ENCODE results near the gene DGKE. TPM values are rescaled to one million over a fixed set of nuclear protein-coding genes. Genes with fewer than 3 reads are reported as not detected.

Gene DGKE
- total and polyA plus RNA-seq, 2 of the 8 experiments (the other 6 are each of a cell fraction or from before 2014, with no cell fraction given) = 1.7 to 7.4 TPM

DNA sequence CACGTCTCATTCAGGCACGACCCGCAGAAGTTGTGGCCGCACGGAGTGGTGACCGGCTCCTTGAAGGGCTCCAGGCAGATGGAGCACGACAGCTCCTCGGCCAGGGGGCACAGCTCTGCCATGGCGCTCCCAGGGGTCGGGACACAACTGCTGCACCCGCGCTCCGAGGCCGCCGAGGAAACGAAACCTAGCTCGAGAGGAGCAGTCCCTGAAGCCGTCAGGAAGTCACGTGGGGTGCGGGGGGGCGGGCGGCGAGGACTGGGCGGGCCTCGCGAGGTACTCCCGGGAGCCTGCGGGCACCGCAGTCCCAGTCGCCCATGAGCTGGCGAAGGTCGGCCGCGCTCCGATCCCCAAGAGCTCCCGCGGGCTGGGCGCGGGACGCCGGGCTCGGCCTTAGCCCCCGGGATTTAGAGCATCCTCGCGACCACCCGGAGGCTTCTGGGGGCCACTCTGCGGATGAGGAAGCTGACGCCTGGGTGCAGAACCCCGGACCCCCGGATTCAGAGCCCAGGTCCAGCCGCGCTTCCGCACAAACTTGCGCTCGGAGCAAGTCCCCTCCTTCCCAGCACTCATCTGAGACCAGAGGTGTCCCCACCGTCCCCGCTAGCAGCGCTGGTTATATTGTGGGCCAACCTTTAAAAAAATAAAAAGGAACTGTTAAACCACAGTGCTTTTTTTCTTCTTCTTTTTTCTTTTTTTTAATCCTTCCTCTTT is 80.1 kb downstream of the DGKE start, which contains the start of gene TRIM25 (continued):
- TF ChIP-seq ATF2 (IDR thresholded peaks at IDR 0.05; ENCODE audit: low read length) = no peak
- no peak for TF ChIP-seq SP2 (IDR thresholded peaks at IDR 0.05; ENCODE audit: low read length)
- peak; percentile 95 for TF ChIP-seq TAF1 (IDR thresholded peaks at IDR 0.05; ENCODE audit: low read depth, low read length)
- TF ChIP-seq BCL11A (IDR thresholded peaks at IDR 0.05; ENCODE audit: low read depth in 2 of 2, low read length in 2 of 2) = no peak
- TF ChIP-seq RFX5 (IDR thresholded peaks at IDR 0.05; ENCODE audit: borderline replicate concordance, low read depth, low read length) = no peak
- TF ChIP-seq, protein P1, sequence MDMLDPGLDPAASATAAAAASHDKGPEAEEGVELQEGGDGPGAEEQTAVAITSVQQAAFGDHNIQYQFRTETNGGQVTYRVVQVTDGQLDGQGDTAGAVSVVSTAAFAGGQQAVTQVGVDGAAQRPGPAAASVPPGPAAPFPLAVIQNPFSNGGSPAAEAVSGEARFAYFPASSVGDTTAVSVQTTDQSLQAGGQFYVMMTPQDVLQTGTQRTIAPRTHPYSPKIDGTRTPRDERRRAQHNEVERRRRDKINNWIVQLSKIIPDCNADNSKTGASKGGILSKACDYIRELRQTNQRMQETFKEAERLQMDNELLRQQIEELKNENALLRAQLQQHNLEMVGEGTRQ (IDR thresholded peaks at IDR 0.05; ENCODE audit: low read length) = peak; percentile 87
- TF ChIP-seq RNF2 (IDR thresholded peaks at IDR 0.05; ENCODE audit: borderline replicate concordance, low read depth, low read length, missing control alignments, poor library complexity, severe bottlenecking) = no peak
- TF ChIP-seq CHD1 (IDR thresholded peaks at IDR 0.05; ENCODE audit: low read depth, low read length) = no peak
- TF ChIP-seq BACH1 (IDR thresholded peaks at IDR 0.05; ENCODE audit: low read length) = no peak
- peak; percentile 38; the same call in 1 of the 2 replicates for TF ChIP-seq YY1 (IDR thresholded peaks at IDR 0.05; ENCODE audit: low read depth, low read length)
- no peak for TF ChIP-seq NRF1 (IDR thresholded peaks at IDR 0.05; ENCODE audit: low read depth, low read length)
- TF ChIP-seq FOSL1 (IDR thresholded peaks at IDR 0.05; ENCODE audit: insufficient read depth, low read depth, low read length) = no peak
- TF ChIP-seq JUND (IDR thresholded peaks at IDR 0.05; ENCODE audit: low read length) = no peak
- no peak for TF ChIP-seq EZH2 (IDR thresholded peaks at IDR 0.05; ENCODE audit: low read depth, low read length, severe bottlenecking)
- no peak for TF ChIP-seq CBX5 (IDR thresholded peaks at IDR 0.05; ENCODE audit: low read depth, low read length)
- TF ChIP-seq POLR2A (IDR thresholded peaks at IDR 0.05; ENCODE audit: control extremely low read depth in 1 of 2, low read depth in 2 of 2, low read length in 2 of 2) = peak; percentile 81 to 94
- no peak for TF ChIP-seq CBX8 (IDR thresholded peaks at IDR 0.05; ENCODE audit: borderline replicate concordance, low read depth, low read length)
- no peak for TF ChIP-seq KDM5A (IDR thresholded peaks at IDR 0.05; ENCODE audit: low read length)
